GM18498 (cell line): ENCODE measurements around the gene TMPRSS4.

Experiments
- ATAC-seq: cut with Tn5 transposase; IDR thresholded peaks from one replicate; pipeline ENCODE4 v1.9.1; 2021; ENCODE audit warnings: mild to moderate bottlenecking, moderate library complexity; ENCODE audit not compliant: unreplicated experiment

The TMPRSS4 gene

DNA sequence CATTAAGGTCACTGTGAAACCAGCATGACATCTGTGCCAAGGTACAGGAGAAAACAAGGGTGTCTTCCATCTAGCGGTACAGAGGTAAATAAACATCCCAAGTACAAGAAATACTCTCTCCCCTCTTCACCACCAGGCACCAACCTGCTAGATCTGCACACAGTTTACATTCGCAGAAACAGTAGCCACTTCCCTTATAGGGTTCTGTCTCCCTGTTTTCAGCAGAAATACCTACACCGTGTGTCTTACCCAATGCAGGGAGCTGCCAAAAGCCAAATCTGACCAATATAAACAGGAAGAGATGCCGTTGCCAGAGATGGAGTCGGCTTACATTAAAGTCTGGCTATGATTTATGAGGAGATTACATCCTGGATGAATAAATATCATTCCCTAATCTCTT lies 74.6 kb downstream of the TMPRSS4 start:
- no peak for ATAC-seq

DNA sequence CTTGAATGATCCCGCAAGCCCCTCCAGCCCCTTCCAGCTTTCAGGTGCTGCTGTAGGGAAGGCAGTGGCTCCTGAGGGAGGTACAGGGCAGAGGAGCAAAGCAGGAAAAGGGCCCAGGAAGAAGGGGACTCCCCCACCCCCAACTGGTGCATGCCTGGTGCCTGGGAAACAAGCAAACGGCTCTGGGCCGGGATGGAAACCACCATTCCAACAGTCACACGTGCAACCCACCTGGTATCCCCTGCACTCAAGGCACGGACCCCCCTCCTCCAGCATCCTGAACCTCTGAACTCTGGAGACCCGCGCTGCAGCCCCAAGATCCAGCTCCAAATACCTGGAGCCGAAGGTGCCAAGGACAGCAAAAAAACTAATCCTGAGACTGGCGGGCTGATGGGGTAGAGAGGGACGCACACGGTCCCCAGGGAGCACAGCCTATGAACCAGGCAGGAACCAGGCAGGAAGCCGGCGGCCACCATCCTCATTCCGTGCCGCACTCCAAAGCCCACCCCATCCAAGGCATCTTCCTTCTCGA lies 75.2 kb downstream of the TMPRSS4 start:
- ATAC-seq: no peak

DNA sequence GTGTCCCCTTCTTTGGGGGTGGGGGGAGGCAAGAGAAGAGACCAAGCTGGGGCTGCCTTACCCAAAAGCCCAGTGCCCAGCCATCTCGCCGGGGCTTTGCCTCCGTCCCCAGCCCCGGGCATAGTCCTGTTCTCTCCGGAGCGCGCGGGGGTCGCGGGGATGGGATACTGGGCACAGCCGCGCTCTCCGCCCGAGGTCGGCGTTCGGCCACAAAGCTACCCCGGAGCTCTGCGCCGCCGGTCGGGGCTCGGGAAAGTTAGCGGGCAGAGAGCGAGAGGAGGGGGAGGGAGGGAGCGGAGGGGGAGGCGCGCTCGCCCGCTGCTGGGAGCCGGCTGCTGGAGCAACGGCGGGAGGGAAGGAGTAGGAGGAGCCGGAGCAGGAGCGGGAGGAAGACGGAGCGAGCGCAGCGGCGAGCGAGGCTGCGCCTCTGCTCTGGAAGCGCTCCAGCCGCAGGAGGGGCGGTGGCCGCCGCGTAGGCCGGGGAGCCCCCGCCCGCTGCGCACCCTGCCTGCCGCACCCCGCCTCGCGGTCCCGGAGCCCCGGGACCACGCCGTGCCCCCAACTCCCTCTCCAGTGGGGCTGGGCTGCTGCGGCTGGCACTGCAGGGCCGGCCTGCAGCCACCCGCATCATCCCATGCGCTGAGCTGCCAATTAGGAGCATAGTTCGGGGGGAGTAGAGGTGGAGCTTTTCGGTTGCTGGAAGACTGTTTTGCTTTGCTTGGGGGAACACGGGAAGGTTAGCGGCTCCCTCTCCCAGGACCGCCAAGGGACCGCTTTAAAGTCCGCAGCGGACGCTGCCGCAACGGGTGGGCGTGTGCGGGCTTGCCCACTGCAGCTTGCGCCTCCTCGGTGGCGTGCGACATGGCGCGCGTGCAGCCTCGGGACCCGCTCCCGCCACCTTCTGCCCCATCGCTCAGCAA lies 75.9 kb downstream of the TMPRSS4 start, which contains the start of gene SCN4B:
TSS of gene SCN4B (minus strand) at position 272 of the 920 bp plus-strand sequence. CDS start at position 122, 150 bp downstream.
- no peak for ATAC-seq

DNA sequence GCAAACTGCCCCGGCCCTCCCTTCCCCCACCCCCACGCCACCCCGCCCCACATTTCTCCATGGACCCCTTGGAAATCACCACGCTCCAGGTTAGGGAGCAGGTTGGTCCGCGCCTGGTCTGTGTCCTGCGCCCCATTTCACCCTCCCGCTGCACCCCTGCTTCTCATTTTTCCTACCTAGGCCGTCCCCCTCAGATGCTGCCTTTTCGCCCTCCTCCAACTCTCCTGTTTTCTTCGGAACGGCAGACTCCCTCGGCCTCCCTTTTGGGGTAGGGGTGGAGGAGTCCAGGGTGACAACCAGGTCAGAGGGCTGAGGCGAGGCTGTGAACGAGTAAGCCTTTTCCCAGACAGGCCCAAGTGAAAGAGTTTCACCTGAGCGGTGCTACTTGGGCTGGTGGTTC lies 76.6 kb downstream of the TMPRSS4 start:
- no peak for ATAC-seq

DNA sequence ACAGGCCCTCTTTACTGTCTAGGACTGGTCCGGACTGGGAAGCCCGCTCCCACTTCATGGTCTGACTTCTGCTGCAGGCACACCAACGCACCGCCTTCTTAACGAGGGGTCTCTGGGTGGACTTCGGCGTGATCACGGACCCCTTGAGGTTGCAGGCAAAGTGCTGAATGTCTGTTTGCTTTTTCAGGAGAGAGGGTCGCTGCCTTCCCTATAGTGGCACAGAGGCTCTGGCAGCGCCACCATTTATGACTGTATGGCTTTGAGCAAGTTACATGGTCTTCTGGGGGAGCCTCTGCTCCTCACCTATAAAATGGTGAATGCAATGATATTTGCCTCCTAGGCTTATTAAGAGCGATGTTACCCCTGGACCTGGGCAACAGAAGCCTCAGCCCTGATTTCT lies 77.1 kb downstream of the TMPRSS4 start:
- no peak for ATAC-seq

DNA sequence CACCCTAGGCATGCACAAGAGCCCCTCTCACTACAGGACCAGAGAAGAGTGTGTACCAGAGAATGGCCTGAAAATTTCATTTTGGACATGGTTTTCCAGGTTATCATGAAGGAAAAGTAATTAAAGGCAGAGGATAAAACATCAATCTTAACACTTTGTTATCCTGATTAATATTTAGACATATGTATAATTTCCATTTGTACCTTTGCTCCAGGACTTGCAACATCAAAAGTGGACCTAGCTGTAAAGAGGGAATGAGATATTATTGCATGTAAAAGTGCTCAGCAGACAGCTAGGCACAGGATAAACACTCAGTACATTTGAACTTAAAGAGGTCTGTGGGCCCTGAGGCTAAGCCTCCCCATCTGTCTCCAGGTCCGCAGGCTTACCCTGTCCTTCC lies 77.8 kb downstream of the TMPRSS4 start:
- no peak for ATAC-seq

DNA sequence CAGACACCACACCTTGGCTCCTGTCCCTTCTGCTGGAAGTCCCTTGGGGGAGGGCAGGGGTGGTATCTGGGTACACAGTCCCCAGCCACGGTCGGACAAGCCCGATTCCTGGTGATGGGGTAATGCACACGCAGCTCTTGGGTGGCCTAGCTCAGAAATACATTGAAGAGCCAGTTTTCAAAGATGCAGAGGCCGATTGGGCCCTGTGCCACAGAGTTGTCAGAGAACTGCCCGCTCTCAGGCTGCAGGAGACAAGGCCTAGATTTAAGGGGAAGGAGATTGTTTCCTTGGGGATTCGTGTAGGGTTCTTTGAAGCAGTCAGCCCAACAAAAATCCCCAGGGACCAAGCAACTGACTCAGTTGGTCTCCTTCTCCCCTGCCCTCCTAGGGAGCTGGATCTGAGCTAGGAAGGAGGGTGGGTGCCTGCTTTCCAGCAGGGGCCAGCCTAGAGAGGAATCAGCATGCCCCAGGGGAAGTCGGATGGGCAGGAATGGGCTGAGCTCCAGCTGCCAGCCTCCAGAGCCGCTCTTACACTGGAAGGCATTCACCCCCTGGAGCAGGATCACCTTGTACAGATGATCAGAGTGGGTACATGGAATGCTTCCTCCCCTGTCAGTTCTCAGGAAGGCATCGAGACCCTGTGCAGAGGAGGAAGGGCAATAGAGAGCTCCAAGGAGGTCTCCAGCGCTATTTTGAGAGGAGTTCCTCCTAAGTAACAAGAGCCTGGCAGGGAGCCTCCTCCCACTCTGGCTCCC lies 79.1 kb downstream of the TMPRSS4 start:
- no peak for ATAC-seq

DNA sequence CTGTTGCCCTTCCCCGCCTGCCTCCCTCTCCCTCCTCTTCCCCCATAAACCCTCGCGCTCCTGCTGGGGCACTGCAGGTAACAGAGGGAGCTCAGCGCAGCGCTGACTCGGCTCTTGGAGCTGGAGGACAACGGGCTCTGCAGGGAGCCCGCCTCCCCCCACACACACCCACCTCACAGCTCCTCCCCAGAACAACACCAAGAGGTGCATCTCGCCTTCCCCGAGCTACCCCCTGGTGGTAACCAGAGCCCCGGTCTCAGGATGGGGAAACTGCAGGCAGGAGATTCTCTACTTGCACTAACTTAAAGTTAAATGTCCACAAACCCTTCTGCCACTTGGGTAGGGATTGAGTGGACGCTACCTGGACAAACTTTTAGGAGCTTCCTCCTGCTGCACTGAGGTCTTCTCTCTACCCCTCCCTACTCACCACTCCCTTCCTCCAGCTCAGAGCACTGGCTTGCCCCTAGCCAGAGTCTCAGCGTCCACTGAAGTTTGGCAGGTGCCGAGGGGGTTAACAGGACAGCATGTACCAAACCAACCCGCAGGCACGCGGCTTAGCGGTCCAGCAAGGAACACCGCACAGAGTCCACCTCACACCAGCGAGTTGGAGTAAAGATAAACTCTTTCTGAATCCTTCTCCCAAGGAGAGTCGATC lies 79.8 kb downstream of the TMPRSS4 start:
- ATAC-seq: no peak

DNA sequence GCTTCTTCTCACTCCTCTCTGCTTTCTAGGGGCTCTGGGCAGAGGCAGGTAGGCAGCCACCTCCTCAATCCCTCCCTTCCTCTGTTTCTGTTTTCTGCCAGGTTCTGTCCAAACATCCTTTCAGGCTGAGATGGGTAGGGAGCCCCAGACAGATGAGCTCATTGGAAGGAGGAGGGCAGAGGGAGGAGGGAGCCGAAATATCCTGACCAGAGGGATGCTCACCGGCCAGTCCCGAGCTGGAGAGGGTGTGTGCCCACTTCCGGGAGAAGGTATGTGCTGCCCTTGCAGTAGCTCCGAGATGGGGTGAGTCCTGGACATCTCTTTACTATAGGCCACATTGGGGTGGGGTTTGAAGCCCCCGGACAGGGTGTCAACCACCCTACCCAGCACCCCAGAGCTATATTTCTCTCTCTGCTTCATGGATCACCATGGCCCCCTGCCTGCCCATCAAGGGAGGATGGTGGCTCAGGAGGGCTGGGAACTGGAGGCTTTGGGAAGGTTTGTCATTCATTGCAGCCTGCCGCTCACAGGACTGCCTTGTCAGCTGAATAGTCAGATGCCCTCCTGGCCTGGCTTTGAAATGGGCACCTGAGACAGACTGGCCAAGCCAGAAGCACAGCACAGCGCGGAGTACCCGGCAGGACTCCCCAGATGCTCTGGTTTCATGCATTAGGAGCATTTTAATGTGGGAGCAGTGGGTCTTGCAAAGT lies 80.5 kb downstream of the TMPRSS4 start:
- no peak for ATAC-seq

DNA sequence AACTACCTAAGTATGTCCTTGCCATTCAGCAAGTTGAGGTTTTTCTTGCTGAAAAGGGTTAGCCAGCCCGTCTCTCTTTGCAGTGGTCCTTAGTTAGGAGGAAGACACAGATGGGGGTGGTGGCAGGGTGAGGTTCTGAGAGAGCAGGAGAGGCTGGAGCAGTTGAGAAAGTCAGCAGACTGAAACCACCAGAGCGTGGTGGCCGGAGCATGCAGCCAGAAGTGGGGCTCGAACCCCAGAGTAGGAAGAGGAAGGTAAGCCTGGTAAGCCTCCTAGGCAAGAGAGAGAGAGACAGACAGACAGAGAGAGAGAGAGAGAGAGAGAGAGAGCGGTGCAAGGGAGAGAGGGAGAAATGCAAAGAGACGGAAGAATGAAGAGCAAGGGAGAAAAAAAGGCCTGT lies 84.9 kb downstream of the TMPRSS4 start:
- ATAC-seq: no peak

DNA sequence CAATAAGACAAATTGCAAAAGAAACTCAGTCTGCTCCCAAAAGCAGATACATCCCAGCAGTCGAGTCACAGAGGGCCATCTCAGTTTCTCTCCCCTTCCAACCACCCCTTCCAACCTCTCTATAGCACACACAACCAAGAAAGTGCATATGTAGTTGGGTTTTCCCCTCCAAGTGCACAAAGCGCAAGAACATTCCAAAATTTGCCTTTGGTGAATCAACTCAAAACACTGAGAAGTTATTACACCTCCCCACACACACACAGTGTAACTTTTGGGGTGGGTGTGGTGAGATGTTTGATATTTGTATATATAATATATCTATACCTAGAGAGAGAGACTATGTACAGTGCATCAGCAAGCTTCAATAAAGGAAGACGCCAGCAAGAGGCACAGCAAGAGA lies 86.0 kb downstream of the TMPRSS4 start:
- ATAC-seq: no peak

DNA sequence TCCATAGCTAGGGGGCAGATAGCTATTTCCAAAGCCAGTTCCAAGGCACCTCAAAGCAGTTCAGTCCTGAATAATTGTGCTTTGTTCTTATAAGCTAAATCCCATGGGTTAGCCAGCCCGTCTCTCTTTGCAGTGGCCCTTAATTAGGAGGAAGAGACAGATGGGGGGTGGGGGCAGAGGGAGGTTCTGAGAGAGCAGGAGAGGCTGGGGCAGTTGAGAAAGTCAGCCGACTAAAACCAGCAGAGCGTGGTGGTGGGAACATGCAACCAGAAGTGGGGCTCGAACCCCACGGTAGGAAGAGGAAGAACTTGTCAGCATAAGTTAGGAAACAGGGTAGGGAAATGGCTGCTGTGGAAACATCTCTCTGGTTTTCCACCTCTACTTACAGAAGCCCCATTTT lies 86.6 kb downstream of the TMPRSS4 start:
- ATAC-seq: no peak

DNA sequence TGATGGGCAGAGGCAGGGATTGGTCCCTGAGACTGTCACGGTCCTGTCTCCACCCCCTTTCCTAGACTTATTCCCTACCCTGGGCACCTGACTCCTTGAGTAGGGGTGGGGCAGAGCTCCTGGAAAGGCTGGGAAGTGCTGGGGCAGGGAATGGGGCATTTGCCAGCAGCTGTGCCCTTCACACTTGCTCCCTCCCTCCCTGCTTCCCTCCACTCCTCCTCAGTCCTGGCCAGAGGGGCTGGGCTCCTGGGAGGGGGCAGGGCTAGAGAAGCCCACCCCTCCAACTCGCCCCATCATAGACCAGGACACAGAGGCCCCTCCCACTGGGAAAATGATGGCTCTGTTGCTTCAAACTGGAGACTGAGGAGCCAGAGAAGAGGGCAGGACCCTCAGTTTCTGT lies 88.0 kb downstream of the TMPRSS4 start:
- ATAC-seq: no peak

DNA sequence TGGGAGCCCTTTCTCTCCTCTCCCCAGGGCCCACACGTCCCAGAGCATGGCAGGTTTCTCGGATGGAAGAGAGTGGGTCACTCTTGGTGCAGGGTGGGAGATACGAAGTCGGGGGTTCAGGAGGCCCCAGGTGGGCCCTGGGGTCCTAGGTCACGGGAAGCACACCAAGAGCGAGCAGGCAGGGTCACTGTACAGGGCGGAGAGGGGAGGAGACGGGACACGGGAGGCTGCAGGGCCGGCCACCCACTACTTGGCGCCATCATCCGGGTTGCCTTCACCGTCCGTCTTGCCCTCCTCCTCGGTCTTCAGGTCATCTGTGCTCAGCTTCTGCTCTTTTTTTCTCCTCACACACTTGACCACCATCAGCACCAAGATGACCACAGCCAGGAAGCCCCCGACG lies 89.8 kb downstream of the TMPRSS4 start:
- no peak for ATAC-seq

DNA sequence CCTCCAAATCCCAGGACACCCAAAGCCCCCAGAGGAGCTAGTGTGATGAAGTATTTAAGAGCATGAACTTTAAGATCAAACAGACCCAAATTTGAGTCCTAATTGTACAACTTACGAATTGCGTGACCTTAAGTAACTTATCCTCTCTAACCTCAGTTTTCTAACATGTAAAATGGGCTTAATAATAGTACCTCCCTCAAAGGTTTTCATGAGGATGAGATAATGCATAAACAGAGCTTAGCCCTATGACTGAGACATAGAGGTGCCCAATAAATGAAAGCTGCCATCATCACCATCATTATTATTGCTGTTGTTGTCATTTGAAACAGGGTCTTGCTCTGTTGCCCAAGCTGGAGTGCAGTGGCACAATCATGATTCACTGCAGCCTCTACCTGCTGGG lies 90.4 kb downstream of the TMPRSS4 start:
- ATAC-seq: no peak

DNA sequence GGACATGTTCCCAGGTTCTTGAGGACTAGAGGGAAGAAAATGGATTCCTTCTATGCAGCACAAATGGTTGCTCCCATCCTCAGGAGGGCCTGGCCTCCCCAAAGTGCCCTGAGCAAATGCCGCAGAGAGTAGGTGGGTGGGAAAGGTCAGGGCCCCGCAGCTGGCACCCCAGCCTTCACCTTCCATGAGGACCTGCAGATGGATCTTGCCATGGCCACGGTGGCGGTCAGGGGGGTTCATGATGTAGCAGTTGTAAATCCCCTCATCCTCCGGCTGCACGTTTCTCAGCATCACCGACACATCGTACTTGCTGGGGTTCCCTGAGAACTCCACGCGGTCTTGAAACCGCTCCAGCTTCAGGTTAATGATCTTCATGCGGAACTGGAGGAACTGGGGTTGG lies 91.0 kb downstream of the TMPRSS4 start:
- ATAC-seq: no peak

DNA sequence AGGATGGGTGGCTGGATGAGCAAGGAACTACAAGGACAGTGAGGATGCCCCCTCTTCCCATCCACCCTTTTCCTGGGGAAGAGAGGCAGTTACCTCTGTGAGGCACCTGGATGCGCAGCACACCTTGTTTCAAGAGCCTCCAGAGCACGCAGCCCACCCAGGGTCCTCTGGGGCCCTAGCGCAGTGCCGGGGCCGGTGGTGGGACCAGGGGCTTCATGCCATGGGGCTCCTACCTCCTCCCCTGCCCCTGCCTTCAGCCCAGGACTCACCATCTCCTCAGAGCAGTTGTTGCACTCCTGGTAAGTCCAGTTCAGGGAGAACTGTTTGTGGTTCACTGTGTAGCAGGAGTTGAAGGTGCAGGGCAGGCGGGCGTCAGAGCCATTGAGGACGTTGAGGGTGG lies 91.4 kb downstream of the TMPRSS4 start:
- no peak for ATAC-seq

DNA sequence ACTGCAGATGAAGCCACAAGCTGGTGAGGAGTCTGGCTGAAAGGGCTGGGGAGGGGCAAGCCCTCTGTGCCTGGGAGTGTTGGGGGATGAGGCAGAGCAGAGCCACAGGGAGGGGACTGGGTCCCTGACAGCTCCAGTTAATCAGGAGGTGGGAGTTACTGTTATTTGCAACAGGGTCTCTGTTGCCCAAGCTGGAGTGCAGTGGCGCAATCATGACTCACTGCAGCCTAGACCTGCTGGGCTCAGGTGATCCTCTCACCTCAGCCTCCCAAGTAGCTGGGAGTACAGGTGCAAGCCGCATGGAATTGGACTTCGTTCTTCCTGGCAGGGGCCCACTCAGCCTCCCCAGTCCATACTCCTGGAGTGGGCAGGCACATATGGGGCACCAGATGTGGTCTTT lies 91.9 kb downstream of the TMPRSS4 start:
- ATAC-seq: no peak

DNA sequence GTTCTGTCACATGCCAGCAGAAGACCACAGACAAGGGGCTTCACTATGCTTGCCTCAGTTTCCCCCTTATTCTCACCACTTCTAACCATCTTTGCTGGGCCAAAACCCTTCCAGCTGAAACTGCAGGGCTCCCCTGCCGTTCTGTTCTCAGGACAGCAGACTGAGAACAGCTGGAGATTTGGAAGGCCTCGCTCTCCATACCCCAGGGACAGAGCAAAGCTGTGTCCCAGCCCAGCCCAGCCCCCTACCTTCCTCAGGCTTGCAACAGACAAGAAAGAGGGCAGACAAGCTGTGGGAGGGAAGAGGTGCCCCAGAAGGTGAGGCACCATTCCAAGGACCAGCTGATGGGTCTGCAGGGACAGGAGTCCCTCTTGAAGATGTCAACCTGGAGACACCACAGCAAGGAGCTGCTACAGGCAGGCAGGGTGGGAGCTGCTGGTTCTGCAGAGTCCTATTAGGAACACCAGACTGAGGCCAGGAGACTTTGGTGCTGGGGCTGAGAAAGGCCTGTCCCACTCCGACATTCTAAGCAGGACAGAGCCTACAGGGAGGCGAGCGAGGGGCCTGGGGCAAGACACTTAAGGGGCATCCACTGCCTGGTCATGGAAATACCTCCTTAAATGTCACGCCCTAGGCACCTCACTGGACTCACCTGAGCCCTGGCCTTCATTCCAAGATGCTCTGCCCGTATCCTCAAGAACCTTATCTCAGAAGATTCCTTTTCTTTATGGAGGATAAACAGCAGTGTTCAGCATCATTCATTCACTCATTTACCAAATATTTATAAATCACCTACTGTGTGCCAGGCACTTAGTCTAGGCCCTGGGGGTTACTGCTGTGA lies 92.6 kb downstream of the TMPRSS4 start:
- no peak for ATAC-seq

DNA sequence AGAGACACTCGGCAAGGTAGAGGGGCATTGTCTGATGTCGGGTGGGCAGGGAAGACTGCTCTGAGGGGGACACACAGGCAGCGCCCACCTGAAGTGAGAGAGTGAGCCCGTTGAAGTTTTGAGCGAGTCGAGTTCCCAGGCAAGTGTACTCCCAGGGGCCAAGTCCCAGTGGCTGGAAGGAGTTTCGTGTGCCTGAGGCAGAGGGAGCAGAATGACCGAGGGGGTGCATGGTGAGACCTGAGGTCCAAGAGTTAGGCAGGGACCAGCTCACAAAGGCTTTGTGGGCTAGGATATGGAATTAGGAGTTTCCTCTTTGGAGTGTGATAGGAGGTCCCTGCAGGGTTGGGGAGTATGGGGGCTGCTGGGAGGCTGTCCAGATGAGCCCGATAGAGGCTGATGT lies 93.4 kb downstream of the TMPRSS4 start:
- no peak for ATAC-seq
